ENCODE results near the gene FNDC8.

The FNDC8 gene

GRCh38 chr17:35121315-35121714 is at the start of gene FNDC8:
TSS of gene FNDC8 (plus strand) at chr17:35121615. CDS start at chr17:35121694, 79 bp downstream.
- POLR2A ChIA-PET (ENCODE audit: low non-redundant PET) = no interaction called here
- DNase-seq (ENCODE audit: low spot score) = no peak

GRCh38 chr17:35073183-35073790 is 48.1 kb upstream of the FNDC8 start:
- DNase-seq (ENCODE audit: low spot score) = no peak
- no peak overlapping the region for H3K27ac ChIP-seq
- TF ChIP-seq CTCF (conservative IDR thresholded peaks at IDR 0.05; ENCODE audit: low read depth) = no peak
- CTCF ChIA-PET = no interaction called here
- POLR2A ChIA-PET (ENCODE audit: low non-redundant PET) = no interaction called here

More at GRCh38 chr17:35121315-35121714, at the start of gene FNDC8:
- CTCF ChIA-PET = no interaction called here
- H3K27ac ChIP-seq = no peak within 1 kb of the TSS
- TF ChIP-seq CTCF (conservative IDR thresholded peaks at IDR 0.05; ENCODE audit: low read depth) = no peak

- no peak overlapping the region for H3K27ac ChIP-seq
- no peak for DNase-seq (ENCODE audit: low spot score)
- no peak for TF ChIP-seq CTCF (conservative IDR thresholded peaks at IDR 0.05; ENCODE audit: low read depth)
- CTCF ChIA-PET = no interaction called here
- POLR2A ChIA-PET (ENCODE audit: low non-redundant PET) = no interaction called here
These were observed 47.3 kb upstream of the FNDC8 start for GRCh38 chr17:35073991-35074627.

GRCh38 chr17:35074711-35075707 is 46.4 kb upstream of the FNDC8 start:
- no peak for TF ChIP-seq CTCF (conservative IDR thresholded peaks at IDR 0.05; ENCODE audit: low read depth)
- H3K27ac ChIP-seq = no peak overlapping the region
- POLR2A ChIA-PET (ENCODE audit: low non-redundant PET) = no interaction called here
- CTCF ChIA-PET = interaction anchor here (0.6 kb wide), 1 partner anchor 114 kb away, joined by 4 read pairs; the partner anchor contains the start of genes CCT6B and ZNF830
- no peak for DNase-seq (ENCODE audit: low spot score)

- TF ChIP-seq CTCF (conservative IDR thresholded peaks at IDR 0.05; ENCODE audit: low read depth) = no peak
- CTCF ChIA-PET = interaction anchor here (0.6 kb wide), 1 partner anchor 656 kb away, joined by 3 read pairs; no protein-coding TSS in a partner anchor
- POLR2A ChIA-PET (ENCODE audit: low non-redundant PET) = no interaction called here
- no peak for DNase-seq (ENCODE audit: low spot score)
- no peak overlapping the region for H3K27ac ChIP-seq
These were observed 44.5 kb upstream of the FNDC8 start for GRCh38 chr17:35076874-35077273.
